ENCODE results near the gene ORAI3.

- TF ChIP-seq ATF1 (CRISPR knock-in tag; IDR thresholded peaks at IDR 0.05) (no peak), STAT6 (CRISPR knock-in tag; conservative IDR thresholded peaks at IDR 0.05; ENCODE audit: low read depth) (no peak), ARID4B (CRISPR knock-in tag; IDR thresholded peaks at IDR 0.05; ENCODE audit: borderline replicate concordance) (no peak), CREB1 (CRISPR knock-in tag; IDR thresholded peaks at IDR 0.05) (no peak), ELF4 (CRISPR knock-in tag; IDR thresholded peaks at IDR 0.05; ENCODE audit: low read depth) (no peak), FOXP1 (CRISPR knock-in tag; IDR thresholded peaks at IDR 0.05; ENCODE audit: borderline replicate concordance) (no peak), CTCF (IDR thresholded peaks at IDR 0.05) (no peak), E2F1 (CRISPR knock-in tag; IDR thresholded peaks at IDR 0.05) (no peak), NFE2L1 (CRISPR knock-in tag; IDR thresholded peaks at IDR 0.05) (no peak)
These were observed 4.5 kb upstream of the ORAI3 start for GRCh38 chr16:30944352-30944751.

Data from WTC11 (cell line).